Pancreas (tissue), 10 donors: ENCODE data around the gene FAF1. TPM values are rescaled to one million over a fixed set of nuclear protein-coding genes. Genes with fewer than 3 reads are reported as not detected.
"Not testable (repeated sequence)": the region's sequence is repeated elsewhere in the genome, so short reads cannot be mapped to it uniquely, and the experiment has no call there.

Experiments
- ATAC-seq, 4 donors: fragments of 200-7000 bp; cut with Tn5 transposase; one replicate each; pipeline versions ENCODE4 v1.8.0 to v1.9.1; 2020; ENCODE audit warnings: mild to moderate bottlenecking in 4 of 4, moderate library complexity in 4 of 4
- DNase-seq, 6 donors: peaks; one replicate each; pipeline ENCODE4 v3.0.0-alpha.2; 2020
- FAIRE-seq: peaks from 2 replicates; lab custom pipeline; 2012; peaks lifted over from hg19 to GRCh38; lab: Jason Lieb, UNC
- H3K27ac ChIP-seq, 4 donors: fragments of 200-600 bp; sonication (generic); 1 replicate in 3 of 4; 2 replicates in 1 of 4; pipeline versions ENCODE4 v1.5.0 to v1.8.0; 2020
- H3K27me3 ChIP-seq, 4 donors: fragments of 200-600 bp; one replicate each; pipeline ENCODE4 v1.8.0; 2021
- H3K36me3 ChIP-seq, 3 donors: fragments of 200-600 bp; sonication (generic) in 1 of 3; one replicate each; pipeline versions ENCODE4 v1.5.0 to v1.8.0; 2020 to 2021
- H3K4me1 ChIP-seq, 3 donors: fragments of 200-600 bp; one replicate each; pipeline ENCODE4 v1.8.0; 2021
- H3K4me3 ChIP-seq, 4 donors: fragments of 200-600 bp; sonication (generic) in 2 of 4; one replicate each; pipeline versions ENCODE4 v1.5.0 to v1.8.0; 2020 to 2021
- H3K9me3 ChIP-seq, 4 donors: fragments of 200-600 bp; one replicate each; pipeline ENCODE4 v1.8.0; 2021
- WGBS, 2 donors: extraction: QIAGEN DNeasy Blood & Tissue Kit; methylation state at CpG; one replicate each; pipeline ENCODE4 v1.1.7; 2013; 5-methylcytosine and 5-hydroxymethylcytosine counted together
- intact Hi-C, 3 donors: fragments of 100-400 bp; cut with DNase I; formaldehyde crosslinking; loops; one replicate each; pipeline versions ENCODE4 v1.11.1 to v1.14.2; 2022
- polyA plus RNA-seq, 2 donors: library from polyadenylated mRNA; stranded (reverse); fragments of 200-250 nt; gene quantifications; one replicate each; pipeline ENCODE4 v1.2.3, GENCODE V29; 2013
- total RNA-seq, 6 donors: library from RNA; stranded (reverse); fragmentation: NEBNext Ultra II Directional in 4 of 6; extraction: Animal tissue kit (Norgen Biotek cat#: 25700) in 4 of 6; gene quantifications; one replicate each; pipeline versions ENCODE4 v1.2.1 to v1.2.4, GENCODE V29; 2021 to 2023
- TF ChIP-seq, protein P1 (sequence below), 4 donors: fragments of 200-600 bp; sonication (generic) in 3 of 4; IDR thresholded peaks; one replicate each; pipeline versions ENCODE4 v1.5.0 to v1.8.0; 2021; ENCODE audit warnings: antibody characterized with exemption in 4 of 4
- donor health status: healthy with polysubstance abuse.
- donor health status: DM: no; HTN: no; CAD: no; lungs with moderate emphysema.
- donor health status: DM: no; HTN: no; CAD: no.
- donor health status: control.
- donor health status: control.
- donor health status: Bipolar disorder and iron deficiency.
- donor health status: DM: yes; HTN: yes; CAD: no.
- donor health status: DM: no; HTN: no; CAD: no.
- donor health status: DM: no; HTN: no; CAD: no.
- donor health status: DM: yes; HTN: yes; CAD: no.

The FAF1 gene
- total and polyA plus RNA-seq, 8 donors = 13.9 to 46.6 (median 37.6) TPM

DNA sequence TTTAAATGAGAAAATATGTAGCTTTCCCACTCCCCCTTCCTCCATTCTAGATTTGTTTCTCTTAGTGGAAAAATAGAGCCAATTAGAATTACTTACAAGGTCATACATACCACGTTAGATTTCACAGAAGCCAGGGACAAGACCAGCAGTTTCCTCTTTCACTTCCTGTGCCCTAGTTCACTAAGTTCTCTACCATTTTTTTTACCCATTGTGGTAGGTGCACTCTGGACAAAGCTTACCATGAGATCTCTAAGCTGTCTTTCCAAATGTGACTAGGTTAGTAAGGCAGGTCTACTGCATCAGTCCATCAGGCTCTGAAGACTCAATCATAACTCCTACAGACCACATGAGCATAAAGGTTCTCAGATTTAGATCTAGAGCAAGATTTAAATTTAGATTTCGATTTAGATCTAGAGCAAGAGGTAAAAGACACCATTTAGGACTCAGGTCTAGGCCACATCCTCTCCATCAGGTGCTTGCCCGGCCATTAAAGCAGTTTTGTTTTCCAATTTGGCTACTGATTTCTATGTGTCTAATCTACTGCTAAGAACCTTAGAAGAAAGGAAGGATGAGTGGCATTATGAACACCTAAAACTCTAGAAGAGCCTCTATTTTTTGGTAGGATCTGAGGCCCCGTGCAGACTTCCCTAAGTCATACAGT lies 235.3 kb downstream of the FAF1 start:
- no peaks in the 10 kb centered on the region for H3K9me3 ChIP-seq
- no peaks in the 10 kb centered on the region for H3K27me3 ChIP-seq
- TF ChIP-seq, protein P1, sequence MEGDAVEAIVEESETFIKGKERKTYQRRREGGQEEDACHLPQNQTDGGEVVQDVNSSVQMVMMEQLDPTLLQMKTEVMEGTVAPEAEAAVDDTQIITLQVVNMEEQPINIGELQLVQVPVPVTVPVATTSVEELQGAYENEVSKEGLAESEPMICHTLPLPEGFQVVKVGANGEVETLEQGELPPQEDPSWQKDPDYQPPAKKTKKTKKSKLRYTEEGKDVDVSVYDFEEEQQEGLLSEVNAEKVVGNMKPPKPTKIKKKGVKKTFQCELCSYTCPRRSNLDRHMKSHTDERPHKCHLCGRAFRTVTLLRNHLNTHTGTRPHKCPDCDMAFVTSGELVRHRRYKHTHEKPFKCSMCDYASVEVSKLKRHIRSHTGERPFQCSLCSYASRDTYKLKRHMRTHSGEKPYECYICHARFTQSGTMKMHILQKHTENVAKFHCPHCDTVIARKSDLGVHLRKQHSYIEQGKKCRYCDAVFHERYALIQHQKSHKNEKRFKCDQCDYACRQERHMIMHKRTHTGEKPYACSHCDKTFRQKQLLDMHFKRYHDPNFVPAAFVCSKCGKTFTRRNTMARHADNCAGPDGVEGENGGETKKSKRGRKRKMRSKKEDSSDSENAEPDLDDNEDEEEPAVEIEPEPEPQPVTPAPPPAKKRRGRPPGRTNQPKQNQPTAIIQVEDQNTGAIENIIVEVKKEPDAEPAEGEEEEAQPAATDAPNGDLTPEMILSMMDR (IDR thresholded peaks at IDR 0.05) = no peak
- H3K4me1 ChIP-seq = no peaks in the 10 kb centered on the region
- FAIRE-seq = no peak
- DNase-seq = no peak
- peak in 1 of 4 donors; percentile 55 for ATAC-seq
- no peak overlapping the region for H3K27ac ChIP-seq
- intact Hi-C loops = no loop called here
- H3K36me3 ChIP-seq = no peaks in the 10 kb centered on the region
- no peak overlapping the region for H3K4me3 ChIP-seq
- WGBS, 2 donors = 78 to 85% methylated on average over 4 of the region's 4 CpGs

DNA sequence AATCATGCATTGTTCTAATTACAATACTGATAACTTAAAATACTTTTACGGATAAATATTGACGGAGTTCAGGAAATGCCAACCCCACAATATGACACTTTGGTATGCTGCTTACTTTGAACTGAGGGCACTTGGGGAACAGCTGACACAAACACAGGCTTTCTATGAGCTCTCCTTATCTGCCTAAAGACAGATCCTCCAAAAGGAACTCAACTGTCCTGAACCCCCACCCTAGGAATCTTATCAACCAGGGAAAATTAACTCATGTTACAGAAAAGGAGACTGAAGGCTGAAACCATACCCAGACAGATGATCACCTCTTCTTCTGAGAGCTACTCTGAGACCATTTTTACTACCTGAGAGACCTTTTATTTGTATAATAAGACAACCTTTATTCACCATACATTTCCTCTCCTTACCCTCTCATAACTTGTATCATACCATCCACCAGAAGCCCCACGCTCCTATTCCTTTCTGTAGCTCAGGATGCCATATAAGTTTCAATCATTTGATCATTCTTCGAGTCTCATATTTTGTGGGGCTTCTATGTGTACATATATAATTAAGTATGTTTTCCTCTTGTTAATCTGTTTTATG lies 239.5 kb downstream of the FAF1 start:
- H3K27me3 ChIP-seq = no peaks in the 10 kb centered on the region
- no peak overlapping the region for H3K27ac ChIP-seq
- H3K4me3 ChIP-seq = no peak overlapping the region
- no peaks in the 10 kb centered on the region for H3K9me3 ChIP-seq
- no peak for DNase-seq
- 81 to 82% methylated on average over 4 of the region's 4 CpGs for WGBS, 2 donors
- TF ChIP-seq, protein P1 (IDR thresholded peaks at IDR 0.05) = no peak
- no peak for FAIRE-seq
- no peaks in the 10 kb centered on the region for H3K36me3 ChIP-seq
- intact Hi-C loops = no loop called here
- no peaks in the 10 kb centered on the region for H3K4me1 ChIP-seq
- no peak for ATAC-seq

DNA sequence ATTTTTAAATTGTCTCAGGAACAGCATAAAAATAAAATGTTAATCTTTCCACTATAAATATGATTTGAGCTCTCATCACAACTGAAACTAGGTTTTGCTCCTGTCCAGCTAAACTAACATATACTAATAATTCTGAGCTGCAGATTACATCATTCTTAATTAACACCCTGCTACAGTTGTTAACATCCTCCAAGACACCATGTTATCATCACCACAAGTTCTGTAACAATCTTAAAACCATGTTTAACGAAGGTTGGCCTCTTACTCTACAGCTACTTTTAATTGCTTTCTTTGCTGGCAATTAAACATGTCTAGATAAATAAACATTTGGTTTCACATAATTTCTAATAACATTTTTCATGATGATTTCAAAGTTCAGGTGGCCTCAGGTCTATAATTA lies 240.9 kb downstream of the FAF1 start:
- H3K9me3 ChIP-seq = no peaks in the 10 kb centered on the region
- ATAC-seq (no peak), FAIRE-seq (no peak), DNase-seq (no peak)
- H3K36me3 ChIP-seq = no peaks in the 10 kb centered on the region
- intact Hi-C loops = no loop called here
- TF ChIP-seq, protein P1 (IDR thresholded peaks at IDR 0.05) = no peak
- 87 to 90% methylated on average over 1 of the region's 1 CpG for WGBS, 2 donors
- H3K4me3 ChIP-seq = no peak overlapping the region
- H3K27me3 ChIP-seq = no peaks in the 10 kb centered on the region
- no peak overlapping the region for H3K27ac ChIP-seq
- no peaks in the 10 kb centered on the region for H3K4me1 ChIP-seq

DNA sequence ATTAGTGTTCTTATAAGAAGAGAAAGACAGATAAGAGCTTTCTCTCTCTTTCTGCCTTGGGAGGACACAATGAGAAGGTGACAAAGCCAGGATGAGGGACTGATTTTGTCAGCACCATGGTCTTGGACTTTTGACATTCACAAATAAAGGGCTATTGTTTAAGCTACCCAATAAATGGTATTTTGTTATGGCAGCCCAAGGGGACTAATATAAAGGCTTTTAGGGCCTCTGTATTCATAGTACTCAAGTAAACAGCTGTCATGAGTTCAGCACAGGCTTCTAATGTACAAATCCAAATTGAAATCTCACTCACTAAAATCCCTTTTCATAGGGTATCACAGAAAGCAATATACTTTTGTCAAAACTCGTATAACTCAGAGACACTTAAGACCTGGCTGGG lies 242.7 kb downstream of the FAF1 start:
- Histone ChIP-seq H3K27me3 (no peaks in the 10 kb centered on the region), H3K27ac (no peak overlapping the region), H3K9me3 (no peaks in the 10 kb centered on the region), H3K4me3 (no peak overlapping the region), H3K36me3 (no peaks in the 10 kb centered on the region), H3K4me1 (no peaks in the 10 kb centered on the region)
- intact Hi-C loops = no loop called here
- TF ChIP-seq, protein P1 (IDR thresholded peaks at IDR 0.05) = no peak
- no peak for FAIRE-seq
- no peak for ATAC-seq
- 100% methylated on average over 1 of the region's 1 CpG for WGBS, 2 donors
- DNase-seq = no peak

DNA sequence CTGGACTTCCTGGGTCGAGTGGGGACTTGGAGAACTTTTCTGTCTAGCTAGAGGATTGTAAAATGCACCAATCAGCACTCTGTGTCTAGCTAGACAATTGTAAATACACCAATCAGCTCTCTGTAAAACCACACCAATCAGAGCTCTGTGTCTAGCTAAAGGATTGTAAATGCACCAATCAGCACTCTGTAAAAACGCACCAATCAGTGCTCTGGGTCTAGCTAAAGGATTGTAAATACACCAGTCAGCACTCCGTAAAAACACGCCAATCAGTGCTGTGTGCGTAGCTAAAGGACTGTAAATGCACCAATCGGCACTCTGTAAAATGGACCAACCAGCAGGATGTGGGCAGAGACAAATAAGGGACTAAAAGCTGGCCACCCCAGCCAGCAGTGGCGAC lies 243.6 kb downstream of the FAF1 start:
- intact Hi-C loops, FAIRE-seq, H3K27ac ChIP-seq, H3K4me3 ChIP-seq, H3K4me1 ChIP-seq, H3K27me3 ChIP-seq, ATAC-seq, H3K9me3 ChIP-seq, H3K36me3 ChIP-seq, DNase-seq: not testable (repeated sequence)
- WGBS, 2 donors = 97% methylated on average over 7 of the region's 7 CpGs
